Left ventricle myocardium inferior (tissue), 1 donor: ENCODE measurements around the gene ANKRD50. TPM values are rescaled to one million over a fixed set of nuclear protein-coding genes. Genes with fewer than 3 reads are reported as not detected.

ENCODE experiments used
- DNase-seq: peaks from one replicate; pipeline ENCODE4 v3.0.0-alpha.2; 2020
- H3K27ac ChIP-seq: fragments of 200-600 bp; replicated peaks from 2 replicates; pipeline ENCODE4 v1.8.0; 2021
- H3K27me3 ChIP-seq: fragments of 200-600 bp; 2 replicates; pipeline ENCODE4 v1.8.0; 2021; ENCODE audit warnings: low read depth
- H3K36me3 ChIP-seq: fragments of 200-600 bp; 2 replicates; pipeline ENCODE4 v1.8.0; 2021
- H3K4me1 ChIP-seq: fragments of 200-600 bp; 2 replicates; pipeline ENCODE4 v1.8.0; 2021
- H3K4me3 ChIP-seq: fragments of 200-600 bp; 2 replicates; pipeline ENCODE4 v1.8.0; 2021; ENCODE audit warnings: mild to moderate bottlenecking, moderate library complexity
- H3K9me3 ChIP-seq: fragments of 200-600 bp; replicated peaks from 2 replicates; pipeline ENCODE4 v1.8.0; 2021
- intact Hi-C: fragments of 100-400 bp; cut with micrococcal nuclease; formaldehyde crosslinking; loops from one replicate; pipeline ENCODE4 v1.11.0; 2022
- total RNA-seq: library from RNA; stranded (reverse); fragmentation: NEBNext Ultra II Directional; extraction: Animal tissue kit (Norgen Biotek cat#: 25700); gene quantifications from one replicate; pipeline ENCODE4 v1.2.1, GENCODE V29; 2021
- TF ChIP-seq, protein P1 (sequence below): fragments of 200-600 bp; IDR thresholded peaks from 2 replicates; pipeline ENCODE4 v1.8.0; 2021; ENCODE audit warnings: antibody characterized with exemption, mild to moderate bottlenecking, borderline replicate concordance
- donor health status: DM: no; HTN: yes; CAD: no; lungs with severe emphysema.

Gene ANKRD50
- total RNA-seq, 1 donor from 2014 or later: 5.5 TPM

DNA sequence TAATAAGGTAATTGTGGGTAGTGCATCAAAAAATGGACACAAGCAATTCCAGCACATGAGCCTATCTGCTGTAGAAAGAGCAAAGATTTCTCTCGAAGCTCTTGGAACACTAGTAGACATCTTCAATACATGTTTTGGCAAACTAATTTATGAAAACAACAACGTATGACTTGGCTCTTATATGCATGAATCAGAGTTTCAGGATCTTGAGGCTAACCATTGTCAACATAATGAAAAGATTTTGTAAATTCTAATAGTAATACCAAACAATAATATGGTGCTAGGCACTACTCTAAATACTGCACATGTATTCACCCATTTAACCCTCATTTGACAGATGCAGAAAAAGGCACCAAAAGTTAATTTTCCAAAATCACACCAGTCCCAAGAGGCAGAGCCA lies 25.1 kb upstream of the ANKRD50 start:
- TF ChIP-seq, protein P1, sequence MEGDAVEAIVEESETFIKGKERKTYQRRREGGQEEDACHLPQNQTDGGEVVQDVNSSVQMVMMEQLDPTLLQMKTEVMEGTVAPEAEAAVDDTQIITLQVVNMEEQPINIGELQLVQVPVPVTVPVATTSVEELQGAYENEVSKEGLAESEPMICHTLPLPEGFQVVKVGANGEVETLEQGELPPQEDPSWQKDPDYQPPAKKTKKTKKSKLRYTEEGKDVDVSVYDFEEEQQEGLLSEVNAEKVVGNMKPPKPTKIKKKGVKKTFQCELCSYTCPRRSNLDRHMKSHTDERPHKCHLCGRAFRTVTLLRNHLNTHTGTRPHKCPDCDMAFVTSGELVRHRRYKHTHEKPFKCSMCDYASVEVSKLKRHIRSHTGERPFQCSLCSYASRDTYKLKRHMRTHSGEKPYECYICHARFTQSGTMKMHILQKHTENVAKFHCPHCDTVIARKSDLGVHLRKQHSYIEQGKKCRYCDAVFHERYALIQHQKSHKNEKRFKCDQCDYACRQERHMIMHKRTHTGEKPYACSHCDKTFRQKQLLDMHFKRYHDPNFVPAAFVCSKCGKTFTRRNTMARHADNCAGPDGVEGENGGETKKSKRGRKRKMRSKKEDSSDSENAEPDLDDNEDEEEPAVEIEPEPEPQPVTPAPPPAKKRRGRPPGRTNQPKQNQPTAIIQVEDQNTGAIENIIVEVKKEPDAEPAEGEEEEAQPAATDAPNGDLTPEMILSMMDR: no peak
- DNase-seq: no peak
- Histone ChIP-seq H3K36me3 (no peaks in the 10 kb centered on the region), H3K4me1 (no peaks in the 10 kb centered on the region), H3K4me3 (no peak overlapping the region), H3K9me3 (no peaks in the 10 kb centered on the region), H3K27me3 (no peaks in the 10 kb centered on the region), H3K27ac (no peak overlapping the region)
- intact Hi-C loops: no loop called here

DNA sequence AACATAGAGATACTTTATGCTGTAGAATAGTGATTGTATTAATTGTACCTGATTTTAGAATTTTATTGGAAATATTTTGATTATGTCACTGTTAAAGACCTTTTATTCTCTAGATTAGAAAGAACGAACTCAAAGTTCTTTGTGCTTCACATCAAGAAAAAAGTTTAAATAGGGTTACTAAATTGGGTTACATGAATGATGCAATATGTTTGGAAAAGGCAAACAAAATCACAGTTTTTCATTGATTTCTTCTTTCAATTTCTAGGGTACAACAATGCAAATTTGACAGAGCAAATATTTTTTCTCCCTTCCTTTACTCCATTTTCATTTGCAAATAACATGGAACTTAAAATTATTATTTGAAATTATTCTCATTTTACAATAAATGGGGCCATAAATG lies 24.0 kb upstream of the ANKRD50 start:
- no peak for DNase-seq
- TF ChIP-seq, protein P1: no peak
- no peak overlapping the region for H3K27ac ChIP-seq
- no peaks in the 10 kb centered on the region for H3K27me3 ChIP-seq
- H3K4me3 ChIP-seq: no peak overlapping the region
- H3K9me3 ChIP-seq: no peaks in the 10 kb centered on the region
- intact Hi-C loops: no loop called here
- no peaks in the 10 kb centered on the region for H3K4me1 ChIP-seq
- H3K36me3 ChIP-seq: no peaks in the 10 kb centered on the region

DNA sequence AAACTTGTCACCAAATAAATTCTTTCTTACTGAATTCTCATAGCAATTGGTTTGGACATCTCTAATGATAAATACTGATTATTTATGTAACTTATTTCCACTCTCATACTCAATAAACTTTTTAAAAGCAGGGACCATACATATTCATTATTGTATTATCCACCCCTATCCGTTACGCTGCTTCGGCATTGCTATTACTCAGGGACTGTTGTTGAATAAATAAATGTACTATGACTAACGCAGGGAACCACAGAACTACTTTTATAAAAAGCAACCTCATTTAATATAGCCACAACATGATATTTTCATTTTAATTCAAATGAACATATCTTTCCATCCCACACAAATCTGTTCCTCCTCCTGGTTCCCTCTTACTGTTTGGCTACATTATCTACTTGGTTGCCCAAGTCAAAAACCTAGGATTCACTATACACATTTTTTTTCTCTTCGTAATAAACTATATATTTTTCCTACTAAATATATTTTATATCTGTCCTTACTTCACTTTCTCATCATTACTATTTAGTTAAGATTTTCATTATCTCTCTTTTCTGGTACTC lies 14.9 kb upstream of the ANKRD50 start:
- no peak for DNase-seq
- Histone ChIP-seq H3K27ac (no peak overlapping the region), H3K36me3 (no peaks in the 10 kb centered on the region), H3K27me3 (no peaks in the 10 kb centered on the region), H3K4me3 (no peak overlapping the region), H3K9me3 (no peaks in the 10 kb centered on the region), H3K4me1 (no peaks in the 10 kb centered on the region)
- intact Hi-C loops: no loop called here
- TF ChIP-seq, protein P1: no peak

DNA sequence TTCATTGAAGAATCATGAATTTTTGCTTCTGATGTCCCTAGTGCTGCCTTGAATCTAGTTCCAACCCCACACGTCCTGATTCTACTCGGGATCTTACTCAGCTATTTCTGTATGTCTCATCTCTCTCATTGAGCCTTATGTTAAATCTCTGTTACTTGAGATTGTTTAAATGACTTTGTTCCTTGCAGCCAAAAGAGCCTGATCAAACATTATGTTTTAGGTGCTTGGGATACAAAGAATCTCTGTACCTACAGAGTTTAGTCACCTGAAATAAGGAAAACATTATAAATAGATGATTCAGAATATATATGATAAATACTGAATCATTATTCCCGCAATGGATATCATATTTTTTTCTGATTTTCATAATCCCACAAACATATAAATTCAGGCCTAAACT lies 13.7 kb upstream of the ANKRD50 start:
- no peak overlapping the region for H3K4me3 ChIP-seq
- TF ChIP-seq, protein P1: no peak
- intact Hi-C loops: no loop called here

DNA sequence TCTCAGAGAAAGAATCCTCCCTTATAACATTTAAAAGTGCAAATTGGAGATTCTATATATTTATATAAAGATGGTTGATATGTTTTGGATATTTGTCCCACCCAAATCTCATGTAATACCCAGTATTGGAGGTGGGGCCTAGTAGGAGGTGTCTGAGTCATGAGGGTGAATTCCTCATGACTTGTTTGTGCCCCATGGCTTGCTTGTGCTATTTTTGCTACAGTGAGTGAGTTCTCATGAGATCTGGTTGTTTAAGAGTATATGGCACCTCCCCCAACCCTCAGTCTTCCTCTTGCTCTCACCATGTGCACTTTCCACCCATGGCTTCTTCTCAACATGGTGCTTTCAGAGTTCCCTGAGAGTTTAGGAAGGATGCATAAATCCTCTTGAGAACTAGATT lies 9.5 kb upstream of the ANKRD50 start:
- TF ChIP-seq, protein P1: no peak
- no peak overlapping the region for H3K27ac ChIP-seq

More for the DNA sequence above, 13.7 kb upstream of the ANKRD50 start:
- no peak for DNase-seq
- Histone ChIP-seq H3K27ac (no peak overlapping the region), H3K9me3 (no peaks in the 10 kb centered on the region), H3K36me3 (no peaks in the 10 kb centered on the region), H3K4me1 (no peaks in the 10 kb centered on the region), H3K27me3 (no peaks in the 10 kb centered on the region)

DNA sequence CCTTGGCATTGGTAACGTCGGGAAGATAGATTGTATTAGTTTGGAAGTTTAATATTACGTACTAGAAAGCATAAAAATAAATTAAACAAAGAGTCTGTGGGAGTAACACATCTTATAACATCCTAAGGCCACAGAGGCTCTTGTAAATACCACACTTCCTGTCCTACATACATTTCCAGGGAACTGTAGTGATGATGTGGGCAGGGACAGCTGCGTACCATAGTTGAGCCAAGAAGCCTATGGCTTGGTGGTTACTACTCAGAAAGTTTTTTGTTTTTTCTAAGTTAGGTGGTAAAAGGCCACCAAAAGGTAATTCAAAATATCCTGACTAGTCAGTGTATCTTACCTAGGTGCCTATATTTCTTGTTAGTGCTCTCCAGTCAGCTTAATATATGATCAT lies 4.6 kb upstream of the ANKRD50 start:
- intact Hi-C loops: no loop called here
- Histone ChIP-seq H3K4me3 (no peak overlapping the region), H3K27me3 (no peaks in the 10 kb centered on the region), H3K9me3 (no peaks in the 10 kb centered on the region), H3K4me1 (peaks cover 13% of the 10 kb centered on the region), H3K36me3 (no peaks in the 10 kb centered on the region), H3K27ac (no peak overlapping the region)
- no peak for DNase-seq
- TF ChIP-seq, protein P1: no peak

More for the DNA sequence above, 9.5 kb upstream of the ANKRD50 start:
- no peaks in the 10 kb centered on the region for H3K9me3 ChIP-seq
- H3K4me3 ChIP-seq: no peak overlapping the region
- no peak for DNase-seq
- no peaks in the 10 kb centered on the region for H3K4me1 ChIP-seq
- H3K36me3 ChIP-seq: no peaks in the 10 kb centered on the region
- no peaks in the 10 kb centered on the region for H3K27me3 ChIP-seq
- intact Hi-C loops: no loop called here
